Lower leg skin (tissue), 4 donors: Measurements from ENCODE around the gene ADCY2. TPM values are rescaled to one million over a fixed set of nuclear protein-coding genes. Genes with fewer than 3 reads are reported as not detected.

Source experiments
- DNase-seq, 2 donors: peaks; one replicate each; pipeline ENCODE4 v3.0.0-alpha.2; 2019; ENCODE audit warnings: low spot score in 2 of 2
- H3K4me3 ChIP-seq: fragments of 200-600 bp; sonication (generic); 2 replicates; pipeline ENCODE4 v1.5.1; 2017; ENCODE audit warnings: mild to moderate bottlenecking, low read depth; ENCODE audit not compliant: poor library complexity, severe bottlenecking
- POLR2A ChIP-seq, 2 donors: fragments of 450-650 bp; IDR thresholded peaks; one replicate each; pipeline ENCODE4 v1.6.1; 2016 to 2017; ENCODE audit warnings: antibody characterized with exemption in 2 of 2, mild to moderate bottlenecking in 1 of 2, moderate library complexity in 1 of 2
- WGBS, 2 donors: methylation state at CpG; one replicate each; pipeline ENCODE4 v1.1.5; 2018; 5-methylcytosine and 5-hydroxymethylcytosine counted together
- intact Hi-C: fragments of 100-400 bp; cut with DNase I; formaldehyde crosslinking; loops from one replicate; pipeline ENCODE4 v1.15.0; 2023; ENCODE audit warnings: low total_unique reads
- total RNA-seq, 4 donors: library from RNA; depleted of rRNA; stranded (reverse); fragments of >200 nt; gene quantifications; one replicate each; pipeline ENCODE4 v1.1.0, GENCODE V29; 2016
- TF ChIP-seq, protein P1 (sequence below), 3 donors: fragments of 450-650 bp; IDR thresholded peaks; one replicate each; pipeline ENCODE4 v1.5.1; 2016; ENCODE audit warnings: antibody characterized with exemption in 3 of 3, mild to moderate bottlenecking in 3 of 3, moderate library complexity in 2 of 3

Gene ADCY2
- total RNA-seq, 4 donors from 2014 or later: 7.3 to 11.5 (median 8.2) TPM

DNA sequence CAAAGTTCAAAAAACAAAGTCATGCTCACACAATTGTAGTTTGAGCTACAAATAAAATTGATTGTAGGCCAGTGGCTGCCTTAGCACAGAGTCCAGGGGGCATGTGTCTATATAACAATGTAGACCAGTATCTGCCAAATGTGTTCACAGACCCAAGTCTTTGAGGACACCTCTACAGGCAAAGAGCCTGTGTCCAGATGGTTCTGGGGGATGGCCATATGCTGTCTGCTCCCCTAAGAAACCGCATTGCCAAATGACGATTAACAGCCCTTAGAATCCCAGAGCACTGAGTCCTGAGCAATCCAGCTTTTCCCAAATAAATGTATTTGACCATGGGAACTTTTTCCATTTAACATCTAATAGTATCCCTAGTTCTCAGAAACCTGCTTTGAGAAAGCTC lies 169.6 kb downstream of the ADCY2 start:
- TF ChIP-seq, protein P1, sequence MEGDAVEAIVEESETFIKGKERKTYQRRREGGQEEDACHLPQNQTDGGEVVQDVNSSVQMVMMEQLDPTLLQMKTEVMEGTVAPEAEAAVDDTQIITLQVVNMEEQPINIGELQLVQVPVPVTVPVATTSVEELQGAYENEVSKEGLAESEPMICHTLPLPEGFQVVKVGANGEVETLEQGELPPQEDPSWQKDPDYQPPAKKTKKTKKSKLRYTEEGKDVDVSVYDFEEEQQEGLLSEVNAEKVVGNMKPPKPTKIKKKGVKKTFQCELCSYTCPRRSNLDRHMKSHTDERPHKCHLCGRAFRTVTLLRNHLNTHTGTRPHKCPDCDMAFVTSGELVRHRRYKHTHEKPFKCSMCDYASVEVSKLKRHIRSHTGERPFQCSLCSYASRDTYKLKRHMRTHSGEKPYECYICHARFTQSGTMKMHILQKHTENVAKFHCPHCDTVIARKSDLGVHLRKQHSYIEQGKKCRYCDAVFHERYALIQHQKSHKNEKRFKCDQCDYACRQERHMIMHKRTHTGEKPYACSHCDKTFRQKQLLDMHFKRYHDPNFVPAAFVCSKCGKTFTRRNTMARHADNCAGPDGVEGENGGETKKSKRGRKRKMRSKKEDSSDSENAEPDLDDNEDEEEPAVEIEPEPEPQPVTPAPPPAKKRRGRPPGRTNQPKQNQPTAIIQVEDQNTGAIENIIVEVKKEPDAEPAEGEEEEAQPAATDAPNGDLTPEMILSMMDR (IDR thresholded peaks at IDR 0.05): no peak
- no peak for TF ChIP-seq POLR2A (IDR thresholded peaks at IDR 0.05)
- WGBS, 2 donors: 83 to 89% methylated on average over 2 of the region's 2 CpGs
- no peak for DNase-seq
- intact Hi-C loops: no loop called here
- no peak overlapping the region for H3K4me3 ChIP-seq

DNA sequence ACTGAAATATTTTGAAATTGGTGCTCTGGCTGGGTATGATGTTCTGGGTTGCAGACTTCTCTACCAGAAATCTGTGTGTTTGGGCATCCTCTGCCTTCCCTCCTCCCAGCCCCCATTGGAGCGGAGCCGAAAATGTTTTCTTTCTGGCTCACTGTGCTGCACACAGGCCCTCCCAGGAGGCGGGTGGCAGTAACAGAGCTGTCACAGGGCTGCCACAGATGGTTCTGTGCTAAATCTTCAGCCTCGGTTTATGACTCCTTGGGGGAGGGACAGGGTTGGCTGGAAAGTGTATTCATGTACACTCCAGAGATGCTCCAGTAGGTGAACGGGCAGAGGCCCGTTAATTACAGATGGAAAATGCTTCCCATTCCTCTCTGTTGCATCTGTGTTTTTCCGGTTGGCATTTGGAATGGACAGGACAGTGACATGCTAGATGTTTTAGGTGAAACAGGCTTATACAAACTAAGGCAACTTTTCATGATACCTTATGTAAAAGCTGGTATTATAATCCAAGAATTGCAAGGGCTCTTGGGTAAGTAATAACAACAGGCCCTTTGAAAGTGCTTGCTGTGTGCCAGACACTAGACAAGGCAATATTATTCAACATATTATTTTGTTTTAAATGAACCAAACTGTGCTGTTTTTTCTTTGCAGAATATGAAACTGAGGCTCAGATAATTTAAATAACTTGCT lies 180.2 kb downstream of the ADCY2 start:
- DNase-seq: no peak
- TF ChIP-seq, protein P1 (IDR thresholded peaks at IDR 0.05): no peak
- no peak for TF ChIP-seq POLR2A (IDR thresholded peaks at IDR 0.05)
- 44 to 57% methylated on average over 7 of the region's 7 CpGs for WGBS, 2 donors
- no peak overlapping the region for H3K4me3 ChIP-seq
- intact Hi-C loops: no loop called here

DNA sequence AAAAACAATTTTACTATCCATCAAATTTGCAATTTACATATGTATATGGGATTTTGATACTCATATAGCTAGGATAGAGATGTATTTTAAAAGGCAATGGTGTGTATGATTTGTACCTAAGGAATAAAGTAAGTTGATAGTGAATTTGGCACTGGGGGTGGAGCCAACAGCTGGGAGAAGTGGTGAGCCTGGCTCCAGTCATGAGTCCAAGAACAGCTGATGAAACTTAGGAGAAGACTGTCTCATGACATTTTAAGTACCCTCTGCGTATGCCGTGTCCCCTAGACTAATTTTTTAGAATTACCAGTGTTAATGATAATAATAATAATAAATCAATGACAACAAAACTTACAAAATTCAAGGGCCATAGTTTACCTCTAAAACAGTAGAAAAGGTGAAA lies 181.4 kb downstream of the ADCY2 start:
- DNase-seq: no peak
- WGBS, 2 donors: 94 to 97% methylated on average over 2 of the region's 2 CpGs
- H3K4me3 ChIP-seq: no peak overlapping the region
- TF ChIP-seq, protein P1 (IDR thresholded peaks at IDR 0.05): no peak
- no peak for TF ChIP-seq POLR2A (IDR thresholded peaks at IDR 0.05)
- intact Hi-C loops: no loop called here

DNA sequence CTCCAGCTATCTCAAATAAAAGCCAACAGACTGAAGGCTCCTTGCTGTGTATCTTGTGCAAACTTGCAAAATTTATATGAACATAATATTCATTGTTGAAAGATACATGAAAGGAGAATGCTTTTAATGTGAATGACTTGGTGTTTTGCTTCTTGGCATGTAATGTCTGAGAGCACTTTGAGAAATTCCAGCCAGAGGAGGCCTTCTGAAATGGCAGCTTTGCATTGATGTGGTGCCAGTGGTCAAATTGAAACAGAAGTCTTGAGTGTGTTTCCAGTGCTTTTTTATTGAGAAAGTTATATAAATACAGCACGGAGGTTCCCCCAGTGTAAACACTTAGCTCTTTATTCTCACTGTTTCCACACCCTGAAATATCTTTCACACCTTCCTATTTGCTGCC lies 182.1 kb downstream of the ADCY2 start:
- H3K4me3 ChIP-seq: no peak overlapping the region
- WGBS, 2 donors: 48 to 65% methylated on average over 1 of the region's 1 CpG
- no peak for DNase-seq
- intact Hi-C loops: no loop called here
- no peak for TF ChIP-seq POLR2A (IDR thresholded peaks at IDR 0.05)
- TF ChIP-seq, protein P1 (IDR thresholded peaks at IDR 0.05): no peak

DNA sequence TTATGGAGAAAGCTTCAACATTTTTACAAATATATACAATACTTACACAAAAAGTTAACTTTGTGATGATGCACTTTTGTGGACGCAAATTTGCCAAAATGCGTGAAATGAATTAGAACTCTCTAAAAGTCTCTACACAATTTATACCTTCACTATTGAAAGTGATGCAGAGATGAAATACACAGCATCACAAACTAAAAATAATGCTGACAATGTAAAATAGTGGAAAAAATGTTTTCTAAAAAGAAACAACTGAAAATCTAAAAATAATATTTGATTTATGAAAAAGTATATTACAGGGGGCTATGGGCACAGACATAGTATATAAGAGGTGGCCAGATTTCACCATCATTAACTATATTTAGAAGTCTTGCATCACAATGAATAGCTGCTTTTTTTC lies 188.8 kb downstream of the ADCY2 start:
- TF ChIP-seq, protein P1 (IDR thresholded peaks at IDR 0.05): no peak
- no peak for TF ChIP-seq POLR2A (IDR thresholded peaks at IDR 0.05)
- H3K4me3 ChIP-seq: no peak overlapping the region
- WGBS, 2 donors: 95 to 98% methylated on average over 2 of the region's 2 CpGs
- intact Hi-C loops: no loop called here
- DNase-seq: no peak

DNA sequence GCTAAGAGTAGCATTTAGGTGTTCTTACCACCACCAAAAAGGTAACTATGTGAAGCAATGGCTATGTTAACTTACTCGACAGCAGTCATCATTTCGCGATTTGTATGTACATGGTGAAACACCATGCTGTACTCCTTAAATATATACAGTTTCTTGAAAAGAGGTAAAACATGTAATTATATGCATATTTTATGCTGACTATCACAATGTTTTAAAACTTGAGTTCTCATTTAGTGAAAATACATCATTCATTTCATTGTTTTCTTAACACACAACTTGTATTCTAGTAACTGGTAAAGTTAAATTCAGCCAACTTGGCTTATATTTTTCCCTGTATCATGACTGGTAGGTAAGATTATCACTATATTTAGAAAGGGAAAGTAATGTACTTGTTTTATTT lies 189.9 kb downstream of the ADCY2 start:
- WGBS, 2 donors: 91 to 93% methylated on average over 3 of the region's 3 CpGs
- TF ChIP-seq, protein P1 (IDR thresholded peaks at IDR 0.05): no peak
- no peak for TF ChIP-seq POLR2A (IDR thresholded peaks at IDR 0.05)
- no peak for DNase-seq
- intact Hi-C loops: no loop called here
- no peak overlapping the region for H3K4me3 ChIP-seq
